HEK293 (cell line): ENCODE results near the gene PIP5KL1.
A peak's percentile ranks its signal among the peaks of the same experiment; 100 is the strongest.

ENCODE experiments used
- CTCF ChIA-PET: fragments of 350-600 bp; formaldehyde crosslinking; extraction: SDS; loops from one replicate; lab custom pipeline; 2021; ENCODE audit warnings: antibody characterized with exemption; lab: Yijun Ruan, JAX
- POLR2A ChIA-PET: fragments of 300-600 bp; formaldehyde crosslinking; extraction: SDS; loops from one replicate; lab custom pipeline; 2020; ENCODE audit warnings: antibody characterized with exemption, inconsistent platforms; lab: Yijun Ruan, JAX
- H3K27ac ChIP-seq: fragments of 200-500 bp; sonication (Bioruptor generic); 2 replicates; pipeline ENCODE4 v1.5.1; 2014; ENCODE audit warnings: low read depth, low read length, control low read depth, inconsistent platforms; ENCODE audit errors: extremely low read depth
- H3K36me3 ChIP-seq, 2 experiments: fragments of 200-500 bp in 1 of 2; sonication (Bioruptor generic) in 1 of 2; 1 replicate in 1 of 2; 2 replicates in 1 of 2; pipeline ENCODE4 v1.5.1; 2014 to 2017; ENCODE audit warnings: inconsistent platforms in 2 of 2, low read length in 2 of 2; ENCODE audit not compliant: control insufficient read depth in 2 of 2, insufficient read depth in 1 of 2
- H3K4me1 ChIP-seq: fragments of 200-500 bp; sonication (Bioruptor generic); 2 replicates; pipeline ENCODE4 v1.5.1; 2014; ENCODE audit warnings: mild to moderate bottlenecking, low read length, inconsistent platforms; ENCODE audit not compliant: control insufficient read depth, insufficient read depth
- H3K4me3 ChIP-seq: 2 replicates; pipeline ENCODE4 v1.5.1; 2011; ENCODE audit warnings: low read depth, mild to moderate bottlenecking, control low read depth, low read length, moderate library complexity
- H3K9me3 ChIP-seq: fragments of 200-500 bp; sonication (Bioruptor generic); 2 replicates; pipeline ENCODE4 v1.5.1; 2014; ENCODE audit warnings: low read depth, low read length, inconsistent platforms; ENCODE audit not compliant: control insufficient read depth, insufficient read depth
- CTCF ChIP-seq: fragments of 450-650 bp; formaldehyde crosslinking; IDR thresholded peaks from 2 replicates; pipeline ENCODE4 v1.5.1; 2016; ENCODE audit warnings: missing biosample characterization, missing genetic modification characterization
- GLIS1 ChIP-seq: fragments of 450-650 bp; formaldehyde crosslinking; IDR thresholded peaks from 2 replicates; pipeline ENCODE4 v1.5.1; 2016; ENCODE audit warnings: missing biosample characterization, missing genetic modification characterization
- HOXA7 ChIP-seq: sonication (generic); formaldehyde crosslinking; IDR thresholded peaks from 2 replicates; pipeline ENCODE4 v1.8.1; 2022; ENCODE audit warnings: missing genetic modification reagents, borderline replicate concordance
- KLF1 ChIP-seq: fragments of 450-650 bp; formaldehyde crosslinking; IDR thresholded peaks from 2 replicates; pipeline ENCODE4 v1.5.1; 2016; ENCODE audit warnings: missing biosample characterization, missing genetic modification characterization
- SETDB1 ChIP-seq: IDR thresholded peaks from one replicate; pipeline ENCODE4 v1.6.1; 2017; ENCODE audit warnings: mild to moderate bottlenecking, low read length, moderate library complexity, mixed read lengths; ENCODE audit not compliant: insufficient read length
- TCF7L2 ChIP-seq: IDR thresholded peaks from 2 replicates; pipeline ENCODE4 v1.6.1; 2011; ENCODE audit warnings: low read depth, mild to moderate bottlenecking, inconsistent platforms, low read length, moderate library complexity, borderline replicate concordance
- ZEB2 ChIP-seq: fragments of 450-650 bp; formaldehyde crosslinking; IDR thresholded peaks from 2 replicates; pipeline ENCODE4 v1.5.1; 2016; ENCODE audit warnings: missing biosample characterization, missing genetic modification characterization
- ZFHX2 ChIP-seq: fragments of 450-650 bp; formaldehyde crosslinking; conservative IDR thresholded peaks from 2 replicates; pipeline ENCODE4 v1.5.1; 2016; ENCODE audit warnings: missing biosample characterization, missing genetic modification characterization
- ZNF10 ChIP-seq: fragments of 450-650 bp; formaldehyde crosslinking; IDR thresholded peaks from 2 replicates; pipeline ENCODE4 v1.5.1; 2017; ENCODE audit warnings: missing biosample characterization, missing genetic modification characterization
- ZNF202 ChIP-seq: fragments of 450-650 bp; formaldehyde crosslinking; IDR thresholded peaks from 2 replicates; pipeline ENCODE4 v1.5.1; 2016; ENCODE audit warnings: missing biosample characterization, missing genetic modification characterization, borderline replicate concordance
- ZNF518A ChIP-seq: fragments of 450-650 bp; formaldehyde crosslinking; conservative IDR thresholded peaks from 2 replicates; pipeline ENCODE4 v1.5.1; 2016; ENCODE audit warnings: low read depth, missing biosample characterization, missing genetic modification characterization
- ZNF626 ChIP-seq: fragments of 450-650 bp; sonication (Bioruptor Pico); formaldehyde crosslinking; IDR thresholded peaks from 2 replicates; pipeline ENCODE4 v1.5.1; 2018; ENCODE audit warnings: missing biosample characterization, missing genetic modification characterization, inconsistent platforms
- ZNF664 ChIP-seq: fragments of 450-650 bp; formaldehyde crosslinking; IDR thresholded peaks from 2 replicates; pipeline ENCODE4 v1.5.1; 2016; ENCODE audit warnings: missing biosample characterization, missing genetic modification characterization
- ZNF777 ChIP-seq: fragments of 450-650 bp; formaldehyde crosslinking; IDR thresholded peaks from 2 replicates; pipeline ENCODE4 v1.5.1; 2017; ENCODE audit warnings: missing biosample characterization, missing genetic modification characterization, borderline replicate concordance
- ZNF792 ChIP-seq: fragments of 450-650 bp; formaldehyde crosslinking; IDR thresholded peaks from 2 replicates; pipeline ENCODE4 v1.5.1; 2016; ENCODE audit warnings: missing biosample characterization, missing genetic modification characterization
- TF ChIP-seq, protein P1 (sequence below): IDR thresholded peaks from 2 replicates; pipeline ENCODE4 v1.6.1; 2011; ENCODE audit warnings: mild to moderate bottlenecking, low read depth, low read length, borderline replicate concordance
- TF ChIP-seq, protein P2 (sequence below): fragments of 450-650 bp; formaldehyde crosslinking; IDR thresholded peaks from 2 replicates; pipeline ENCODE4 v1.5.1; 2017; ENCODE audit warnings: missing biosample characterization, missing genetic modification characterization

PIP5KL1 gene

DNA sequence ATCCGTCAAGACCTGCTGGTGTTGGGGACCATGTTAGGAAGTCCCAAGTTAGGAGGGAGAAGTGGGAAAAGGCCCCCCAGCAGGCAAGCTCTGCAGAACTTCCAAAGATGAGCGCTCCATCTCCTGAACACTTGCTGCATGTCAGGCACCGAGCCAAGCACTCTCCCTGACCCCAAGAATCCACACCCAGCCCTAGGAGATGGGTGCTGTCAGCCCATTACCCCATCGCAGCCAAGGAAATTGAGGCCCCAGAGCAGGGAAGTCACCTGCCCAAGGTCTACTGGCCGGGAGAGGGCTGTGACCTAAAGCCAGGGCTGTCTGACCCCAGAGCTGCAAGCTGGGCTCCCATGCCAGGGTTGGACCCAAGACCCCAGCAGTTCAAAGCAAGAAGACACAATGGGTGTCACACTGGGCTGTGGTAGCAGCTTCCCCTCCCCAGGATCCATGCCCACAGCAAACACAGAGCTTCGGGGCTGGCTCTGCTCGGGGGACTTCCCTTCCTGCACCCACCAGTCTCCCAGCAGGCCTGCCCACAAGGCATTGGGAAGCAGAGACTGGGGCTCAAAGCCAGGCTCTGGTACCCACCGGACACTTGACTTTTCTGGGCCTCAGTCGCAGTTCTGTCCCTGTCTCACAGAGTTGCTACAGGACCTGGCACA, 36.7 kb upstream of the PIP5KL1 start:
- ChIA-PET POLR2A (interaction anchor here (1.0 kb wide), 1 partner anchor 12 kb away, joined by 3 read pairs; no protein-coding TSS in a partner anchor), CTCF (interaction anchor here (0.6 to 1.7 kb wide), 2 partner anchors 24 to 117 kb away, joined by 5 to 8 read pairs; no protein-coding TSS in a partner anchor)
- H3K4me1 ChIP-seq: peaks cover 23% of the 10 kb centered on the region

DNA sequence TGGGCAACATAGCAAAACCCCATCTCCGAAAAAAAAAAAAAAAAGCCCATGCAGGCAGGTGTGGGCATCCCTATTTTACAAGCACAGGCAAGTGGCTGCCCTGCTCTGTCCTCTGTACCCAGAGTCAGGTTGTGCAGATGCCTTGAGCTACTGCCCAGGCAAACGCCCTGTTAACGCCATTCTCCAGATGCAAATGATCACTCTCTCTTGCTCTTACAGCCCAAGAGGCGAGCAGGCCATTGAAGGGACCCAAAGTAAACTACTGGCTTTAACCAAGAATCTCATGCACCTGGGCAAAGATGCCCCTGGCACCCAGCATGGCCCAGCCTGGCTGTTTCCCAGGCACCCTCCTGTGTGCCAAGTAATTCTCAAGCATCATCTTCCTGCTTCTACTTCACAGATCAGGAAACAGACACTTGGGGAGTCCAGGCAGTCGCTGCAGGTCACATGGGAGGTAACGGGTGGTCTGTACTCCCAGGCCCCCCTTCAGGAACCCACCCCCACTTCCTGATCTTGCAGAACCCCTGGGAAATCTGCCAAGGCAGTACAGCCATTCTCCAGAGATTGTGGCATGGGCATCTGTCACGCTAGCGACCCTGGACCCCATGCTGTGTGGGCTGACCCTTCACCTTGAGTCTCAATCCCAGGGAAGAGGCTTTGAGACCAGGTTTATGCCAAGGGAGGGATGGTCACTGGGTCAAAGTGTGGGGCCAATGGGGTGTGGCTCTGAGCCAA, 36.0 kb upstream of the PIP5KL1 start:
- Histone ChIP-seq H3K9me3 (no peaks in the 10 kb centered on the region), H3K36me3 (no peaks in the 10 kb centered on the region), H3K4me1 (peaks cover 23% of the 10 kb centered on the region), H3K4me3 (no peak overlapping the region), H3K27ac (no peak overlapping the region)
- ChIA-PET POLR2A (interaction anchor here (0.7 to 1.2 kb wide), 4 partner anchors 8 to 171 kb away, joined by 3 to 7 read pairs (median 6); partner anchors contain the start of gene DPM2), CTCF (interaction anchor here (0.6 to 2.3 kb wide), 8 partner anchors 11 to 450 kb away, joined by 3 to 11 read pairs (median 4); no protein-coding TSS in a partner anchor)
- TF ChIP-seq TCF7L2 (no peak), KLF1 (tag by site-specific recombination) (no peak), ZFHX2 (no peak), ZNF777 (no peak), CTCF (tag by site-specific recombination) (no peak), ZNF202 (no peak), ZEB2 (no peak), ZNF792 (tag by site-specific recombination) (no peak), SETDB1 (no peak), ZNF664 (no peak), HOXA7 (CRISPR knock-in tag) (no peak), ZNF10 (tag by site-specific recombination) (no peak), ZNF626 (tag by site-specific recombination) (no peak)
- TF ChIP-seq, protein P1, sequence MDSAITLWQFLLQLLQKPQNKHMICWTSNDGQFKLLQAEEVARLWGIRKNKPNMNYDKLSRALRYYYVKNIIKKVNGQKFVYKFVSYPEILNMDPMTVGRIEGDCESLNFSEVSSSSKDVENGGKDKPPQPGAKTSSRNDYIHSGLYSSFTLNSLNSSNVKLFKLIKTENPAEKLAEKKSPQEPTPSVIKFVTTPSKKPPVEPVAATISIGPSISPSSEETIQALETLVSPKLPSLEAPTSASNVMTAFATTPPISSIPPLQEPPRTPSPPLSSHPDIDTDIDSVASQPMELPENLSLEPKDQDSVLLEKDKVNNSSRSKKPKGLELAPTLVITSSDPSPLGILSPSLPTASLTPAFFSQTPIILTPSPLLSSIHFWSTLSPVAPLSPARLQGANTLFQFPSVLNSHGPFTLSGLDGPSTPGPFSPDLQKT: no peak
- TF ChIP-seq, protein P2, sequence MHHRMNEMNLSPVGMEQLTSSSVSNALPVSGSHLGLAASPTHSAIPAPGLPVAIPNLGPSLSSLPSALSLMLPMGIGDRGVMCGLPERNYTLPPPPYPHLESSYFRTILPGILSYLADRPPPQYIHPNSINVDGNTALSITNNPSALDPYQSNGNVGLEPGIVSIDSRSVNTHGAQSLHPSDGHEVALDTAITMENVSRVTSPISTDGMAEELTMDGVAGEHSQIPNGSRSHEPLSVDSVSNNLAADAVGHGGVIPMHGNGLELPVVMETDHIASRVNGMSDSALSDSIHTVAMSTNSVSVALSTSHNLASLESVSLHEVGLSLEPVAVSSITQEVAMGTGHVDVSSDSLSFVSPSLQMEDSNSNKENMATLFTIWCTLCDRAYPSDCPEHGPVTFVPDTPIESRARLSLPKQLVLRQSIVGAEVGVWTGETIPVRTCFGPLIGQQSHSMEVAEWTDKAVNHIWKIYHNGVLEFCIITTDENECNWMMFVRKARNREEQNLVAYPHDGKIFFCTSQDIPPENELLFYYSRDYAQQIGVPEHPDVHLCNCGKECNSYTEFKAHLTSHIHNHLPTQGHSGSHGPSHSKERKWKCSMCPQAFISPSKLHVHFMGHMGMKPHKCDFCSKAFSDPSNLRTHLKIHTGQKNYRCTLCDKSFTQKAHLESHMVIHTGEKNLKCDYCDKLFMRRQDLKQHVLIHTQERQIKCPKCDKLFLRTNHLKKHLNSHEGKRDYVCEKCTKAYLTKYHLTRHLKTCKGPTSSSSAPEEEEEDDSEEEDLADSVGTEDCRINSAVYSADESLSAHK (tag by site-specific recombination): no peak

More for the DNA sequence above, 36.7 kb upstream of the PIP5KL1 start:
- H3K4me3 ChIP-seq: no peak overlapping the region
- H3K9me3 ChIP-seq: no peaks in the 10 kb centered on the region
- H3K36me3 ChIP-seq: no peaks in the 10 kb centered on the region
- TF ChIP-seq ZNF518A (tag by site-specific recombination) (no peak), GLIS1 (tag by site-specific recombination) (peak; percentile 24)
- H3K27ac ChIP-seq: no peak overlapping the region
